HepG2 (cell line): Measurements from ENCODE around the gene COL27A1. TPM values are rescaled to one million over a fixed set of nuclear protein-coding genes. Genes with fewer than 3 reads are reported as not detected.

Source experiments
- CEBPB ChIP-seq: IDR thresholded peaks from 2 replicates; pipeline ENCODE4 v1.6.1; 2011; ENCODE audit warnings: low read depth, low read length, improper control_type of control experiment, borderline replicate concordance
- DDIT3 ChIP-seq: sonication (generic); formaldehyde crosslinking; IDR thresholded peaks from 2 replicates; pipeline ENCODE4 v1.4.0; 2020; ENCODE audit warnings: mild to moderate bottlenecking, missing genetic modification reagents
- FOXA1 ChIP-seq, 2 experiments: fragments of 450-650 bp in 1 of 2; sonication (generic) in 1 of 2; formaldehyde crosslinking in 1 of 2; IDR thresholded peaks; 2 replicates each; pipeline versions ENCODE4 v1.4.0 to v1.6.1; 2016 to 2020; ENCODE audit warnings: missing genetic modification reagents in 1 of 2
- FOXP1 ChIP-seq, 2 experiments: fragments of 450-650 bp in 1 of 2; IDR thresholded peaks; 2 replicates each; pipeline ENCODE4 v1.6.1; 2017 to 2018; ENCODE audit warnings: antibody characterized with exemption in 1 of 2
- GATA4 ChIP-seq: sonication (generic); IDR thresholded peaks from 2 replicates; pipeline ENCODE4 v1.6.1; 2016; ENCODE audit warnings: antibody characterized with exemption, low read depth, borderline replicate concordance
- GPN1 ChIP-seq: sonication (generic); formaldehyde crosslinking; IDR thresholded peaks from 2 replicates; pipeline ENCODE4 v1.5.1; 2020; ENCODE audit warnings: missing genetic modification reagents, borderline replicate concordance
- HIVEP1 ChIP-seq: sonication (generic); formaldehyde crosslinking; IDR thresholded peaks from 2 replicates; pipeline ENCODE4 v1.4.0; 2020; ENCODE audit warnings: mild to moderate bottlenecking, missing genetic modification reagents
- MBD4 ChIP-seq: IDR thresholded peaks from 2 replicates; pipeline ENCODE4 v1.6.1; 2012; ENCODE audit warnings: low read length, inconsistent platforms, borderline replicate concordance
- NFKBIZ ChIP-seq: IDR thresholded peaks from 2 replicates; pipeline ENCODE4 v1.6.1; 2018; ENCODE audit warnings: missing genetic modification reagents, missing compliant biosample characterization
- PAXIP1 ChIP-seq: sonication (generic); formaldehyde crosslinking; conservative IDR thresholded peaks from 2 replicates; pipeline ENCODE4 v1.4.0; 2020; ENCODE audit warnings: mild to moderate bottlenecking, missing genetic modification reagents, moderate library complexity
- PITX1 ChIP-seq: sonication (generic); formaldehyde crosslinking; IDR thresholded peaks from 2 replicates; pipeline ENCODE4 v1.5.1; 2020; ENCODE audit warnings: mild to moderate bottlenecking, missing genetic modification reagents
- SRF ChIP-seq: IDR thresholded peaks from 2 replicates; pipeline ENCODE4 v1.6.1; 2011; ENCODE audit warnings: mild to moderate bottlenecking, low read depth, low read length, moderate library complexity
- STAT5B ChIP-seq: sonication (generic); formaldehyde crosslinking; IDR thresholded peaks from 2 replicates; pipeline ENCODE4 v1.4.0; 2020; ENCODE audit warnings: missing genetic modification reagents
- TEAD2 ChIP-seq: sonication (generic); formaldehyde crosslinking; IDR thresholded peaks from 2 replicates; pipeline ENCODE4 v1.9.0; 2021; ENCODE audit warnings: missing genetic modification reagents
- ZBTB33 ChIP-seq: sonication (generic); formaldehyde crosslinking; IDR thresholded peaks from 2 replicates; pipeline ENCODE4 v1.4.0; 2020; ENCODE audit warnings: missing genetic modification reagents
- ZNF263 ChIP-seq: sonication (generic); formaldehyde crosslinking; IDR thresholded peaks from 2 replicates; pipeline ENCODE4 v1.4.0; 2020; ENCODE audit warnings: missing genetic modification reagents
- ZNF326 ChIP-seq: sonication (generic); formaldehyde crosslinking; IDR thresholded peaks from 2 replicates; pipeline ENCODE4 v1.4.0; 2020; ENCODE audit warnings: missing genetic modification reagents, borderline replicate concordance
- ZNF33A ChIP-seq: sonication (generic); formaldehyde crosslinking; IDR thresholded peaks from 2 replicates; pipeline ENCODE4 v1.5.1; 2020; ENCODE audit warnings: missing genetic modification reagents, mild to moderate bottlenecking, moderate library complexity, borderline replicate concordance
- ZNF503 ChIP-seq: sonication (generic); formaldehyde crosslinking; IDR thresholded peaks from 2 replicates; pipeline ENCODE4 v1.4.0; 2020; ENCODE audit warnings: missing genetic modification reagents
- ZNF597 ChIP-seq: sonication (generic); formaldehyde crosslinking; IDR thresholded peaks from 2 replicates; pipeline ENCODE4 v1.5.0; 2020; ENCODE audit warnings: missing genetic modification reagents
- polyA plus RNA-seq, 8 experiments: library from polyadenylated mRNA; depleted of rRNA in 3 of 8; stranded (reverse) in 7 of 8; unstranded in 1 of 8; fragments of >200 nt; fragmentation: Illumina TruSeq in 4 of 8; extraction: Trizol in 4 of 8; gene quantifications; 2 replicates each; pipeline versions ENCODE4 v1.2.1 to v1.2.3, GENCODE V29; 2011 to 2016; ENCODE audit warnings: low read depth in 4 of 8, missing spikeins in 1 of 8, mixed read lengths in 1 of 8; ENCODE audit not compliant: insufficient read depth in 1 of 8
- total RNA-seq, 5 experiments: library from RNA; depleted of rRNA; stranded (reverse); fragments of >200 nt; fragmentation: Illumina TruSeq; extraction: Trizol; gene quantifications; 2 replicates each; pipeline ENCODE4 v1.2.3, GENCODE V29; 2016; ENCODE audit warnings: low read depth in 1 of 5

COL27A1 gene
- total and polyA plus RNA-seq, 2 of the 13 experiments (the other 11 are each of a cell fraction or from before 2014, with no cell fraction given), result 71.3 to 89.1 TPM

GRCh38 chr9:114174876-114175771 is 19.8 kb downstream of the COL27A1 start (continued):
- no peak; the same call in 1 of the 2 replicates for TF ChIP-seq ZBTB33 (CRISPR knock-in tag)
- peak; percentile 31; the same call in 1 of the 2 replicates for TF ChIP-seq ZNF263 (CRISPR knock-in tag)
- no peak for TF ChIP-seq ZNF33A (CRISPR knock-in tag)
- TF ChIP-seq SRF, result no peak
- no peak for TF ChIP-seq STAT5B (CRISPR knock-in tag)
- TF ChIP-seq NFKBIZ, result no peak
- no peak for TF ChIP-seq FOXA1 (IDR thresholded peaks at IDR 0.05)
- peak; percentile 38 for TF ChIP-seq FOXA1 (CRISPR knock-in tag; IDR thresholded peaks at IDR 0.05)
- TF ChIP-seq GPN1, result no peak
- peak; percentile 78; the same call in 1 of the 2 replicates for TF ChIP-seq PITX1
- TF ChIP-seq ZNF597, result no peak
- no peak for TF ChIP-seq FOXP1 (IDR thresholded peaks at IDR 0.05)
- no peak for TF ChIP-seq FOXP1 (CRISPR knock-in tag; IDR thresholded peaks at IDR 0.05)
- TF ChIP-seq TEAD2 (CRISPR knock-in tag), result no peak
- no peak for TF ChIP-seq DDIT3
- peak; percentile 76; the same call in 1 of the 2 replicates for TF ChIP-seq ZNF326 (CRISPR knock-in tag)
- peak; percentile 64; the same call in 1 of the 2 replicates for TF ChIP-seq ZNF503 (CRISPR knock-in tag)
- TF ChIP-seq MBD4, result no peak
- TF ChIP-seq HIVEP1 (CRISPR knock-in tag), result peak; percentile 99
- TF ChIP-seq GATA4, result no peak
- 0 out of 2 replicates have a peak, but pooled peaks have one; percentile 1 for TF ChIP-seq CEBPB
- peak; percentile 98 for TF ChIP-seq PAXIP1 (CRISPR knock-in tag)
